Left kidney (tissue), 8 donors: ENCODE results near the gene CNGA4. TPM values are rescaled to one million over a fixed set of nuclear protein-coding genes. Genes with fewer than 3 reads are reported as not detected.

Experiments
- DNase-seq: peaks from one replicate; pipeline ENCODE4 v3.0.0-alpha.2; 2013
- long read RNA-seq, 8 donors: transcript quantifications; one replicate each; lab custom pipeline, GENCODE V29; 2026
- polyA plus RNA-seq: library from polyadenylated mRNA; unstranded; fragments of 120-200 nt; gene quantifications from one replicate; pipeline ENCODE4 v1.2.1, GENCODE V29; 2013; ENCODE audit not compliant: insufficient read length

CNGA4 gene
- 1.1 TPM for polyA plus RNA-seq
- long read RNA-seq, donor 1: 0 reads
- long read RNA-seq, donor 2: 0 reads
- long read RNA-seq, donor 3: 0 reads
- long read RNA-seq, donor 4: 0 reads
- long read RNA-seq, donor 5, partial matches to known transcripts: 0 of 1 reads
- long read RNA-seq, donor 5, other reads (novel, unspliced or antisense): 0 of 1 reads
- long read RNA-seq, donor 6: 0 reads
- long read RNA-seq, donor 7: 0 reads
- long read RNA-seq, donor 8: 0 reads

- no peak for DNase-seq
Measured at GRCh38 chr11:6238902-6239301, at the start of gene CNGA4. Gene CNGA4 (plus strand): TSS chr11:6239089. CDS start chr11:6239207, 118 bp downstream.

- DNase-seq: no peak
Measured at GRCh38 chr11:6191742-6192141, 47.1 kb upstream of the CNGA4 start.

- DNase-seq: no peak
Measured at GRCh38 chr11:6194065-6194581, 44.8 kb upstream of the CNGA4 start.

GRCh38 chr11:6196396-6196795, 42.5 kb upstream of the CNGA4 start:
- DNase-seq: no peak

- DNase-seq: no peak
Measured at GRCh38 chr11:6197466-6198200, 41.3 kb upstream of the CNGA4 start.

GRCh38 chr11:6199174-6199810, 39.6 kb upstream of the CNGA4 start, which contains the start of gene OR52W1:
Gene OR52W1 (plus strand): TSS chr11:6199224. CDS start chr11:6199224, 0 bp downstream.
- DNase-seq: no peak

GRCh38 chr11:6200975-6201374, 37.9 kb upstream of the CNGA4 start:
- DNase-seq: no peak

- no peak for DNase-seq
Measured at GRCh38 chr11:6201481-6201880, 37.4 kb upstream of the CNGA4 start.

GRCh38 chr11:6202041-6202440, 36.8 kb upstream of the CNGA4 start:
- no peak for DNase-seq

GRCh38 chr11:6203327-6203726, 35.6 kb upstream of the CNGA4 start:
- no peak for DNase-seq

- no peak for DNase-seq
Measured at GRCh38 chr11:6204706-6205105, 34.2 kb upstream of the CNGA4 start.

- no peak for DNase-seq
Measured at GRCh38 chr11:6205366-6205765, 33.5 kb upstream of the CNGA4 start, which contains the start of gene C11orf42. Gene C11orf42 (plus strand): TSS chr11:6205557. CDS start chr11:6205616, 59 bp downstream.

GRCh38 chr11:6206456-6207180, 32.3 kb upstream of the CNGA4 start:
- no peak for DNase-seq

- no peak for DNase-seq
Measured at GRCh38 chr11:6209801-6210200, 29.1 kb upstream of the CNGA4 start.

GRCh38 chr11:6210274-6210955, 28.5 kb upstream of the CNGA4 start:
- no peak for DNase-seq

GRCh38 chr11:6214530-6214929, 24.4 kb upstream of the CNGA4 start:
- no peak for DNase-seq

- DNase-seq: no peak
Measured at GRCh38 chr11:6216501-6216900, 22.4 kb upstream of the CNGA4 start.

- DNase-seq: no peak
Measured at GRCh38 chr11:6217722-6218121, 21.2 kb upstream of the CNGA4 start.

- no peak for DNase-seq
Measured at GRCh38 chr11:6219359-6219758, 19.5 kb upstream of the CNGA4 start.

- no peak for DNase-seq
Measured at GRCh38 chr11:6223854-6224253, 15.0 kb upstream of the CNGA4 start.

GRCh38 chr11:6224421-6224820, 14.5 kb upstream of the CNGA4 start:
- DNase-seq: no peak

- DNase-seq: no peak
Measured at GRCh38 chr11:6225024-6225423, 13.9 kb upstream of the CNGA4 start.
